Measurements from ENCODE around the gene NEIL3.

DNA sequence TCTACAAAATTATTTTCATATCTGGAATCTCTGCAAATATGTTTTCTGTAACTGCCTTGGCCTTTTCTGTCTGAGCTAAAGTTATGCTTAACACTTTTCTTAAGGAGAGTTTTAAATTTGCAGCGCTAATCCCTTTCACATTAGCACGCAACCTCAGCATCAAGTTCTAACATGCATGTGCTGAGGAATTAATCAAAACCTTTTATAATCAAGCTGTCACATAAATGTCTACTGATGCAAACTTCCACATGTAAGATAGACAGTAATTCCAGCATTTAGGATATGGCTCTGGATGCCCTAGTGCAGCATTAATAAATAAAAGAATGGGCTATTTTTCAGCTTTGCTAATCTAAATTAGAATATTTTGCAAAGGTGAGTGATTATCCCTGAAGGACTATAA is 17.5 kb upstream of the NEIL3 start:
- no peak for TF ChIP-seq POLR2AphosphoS5 (IDR thresholded peaks at IDR 0.05)
- TF ChIP-seq, protein P1, sequence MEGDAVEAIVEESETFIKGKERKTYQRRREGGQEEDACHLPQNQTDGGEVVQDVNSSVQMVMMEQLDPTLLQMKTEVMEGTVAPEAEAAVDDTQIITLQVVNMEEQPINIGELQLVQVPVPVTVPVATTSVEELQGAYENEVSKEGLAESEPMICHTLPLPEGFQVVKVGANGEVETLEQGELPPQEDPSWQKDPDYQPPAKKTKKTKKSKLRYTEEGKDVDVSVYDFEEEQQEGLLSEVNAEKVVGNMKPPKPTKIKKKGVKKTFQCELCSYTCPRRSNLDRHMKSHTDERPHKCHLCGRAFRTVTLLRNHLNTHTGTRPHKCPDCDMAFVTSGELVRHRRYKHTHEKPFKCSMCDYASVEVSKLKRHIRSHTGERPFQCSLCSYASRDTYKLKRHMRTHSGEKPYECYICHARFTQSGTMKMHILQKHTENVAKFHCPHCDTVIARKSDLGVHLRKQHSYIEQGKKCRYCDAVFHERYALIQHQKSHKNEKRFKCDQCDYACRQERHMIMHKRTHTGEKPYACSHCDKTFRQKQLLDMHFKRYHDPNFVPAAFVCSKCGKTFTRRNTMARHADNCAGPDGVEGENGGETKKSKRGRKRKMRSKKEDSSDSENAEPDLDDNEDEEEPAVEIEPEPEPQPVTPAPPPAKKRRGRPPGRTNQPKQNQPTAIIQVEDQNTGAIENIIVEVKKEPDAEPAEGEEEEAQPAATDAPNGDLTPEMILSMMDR (IDR thresholded peaks at IDR 0.05) = no peak

Measured in sigmoid colon (tissue), 4 donors.